OCI-M1 (cell line): ENCODE measurements around the gene CA12.

Experiments used
- DNase-seq: peaks from one replicate; lab custom pipeline; 2025; lab: John Stamatoyannopoulos, UW

Gene CA12

DNA sequence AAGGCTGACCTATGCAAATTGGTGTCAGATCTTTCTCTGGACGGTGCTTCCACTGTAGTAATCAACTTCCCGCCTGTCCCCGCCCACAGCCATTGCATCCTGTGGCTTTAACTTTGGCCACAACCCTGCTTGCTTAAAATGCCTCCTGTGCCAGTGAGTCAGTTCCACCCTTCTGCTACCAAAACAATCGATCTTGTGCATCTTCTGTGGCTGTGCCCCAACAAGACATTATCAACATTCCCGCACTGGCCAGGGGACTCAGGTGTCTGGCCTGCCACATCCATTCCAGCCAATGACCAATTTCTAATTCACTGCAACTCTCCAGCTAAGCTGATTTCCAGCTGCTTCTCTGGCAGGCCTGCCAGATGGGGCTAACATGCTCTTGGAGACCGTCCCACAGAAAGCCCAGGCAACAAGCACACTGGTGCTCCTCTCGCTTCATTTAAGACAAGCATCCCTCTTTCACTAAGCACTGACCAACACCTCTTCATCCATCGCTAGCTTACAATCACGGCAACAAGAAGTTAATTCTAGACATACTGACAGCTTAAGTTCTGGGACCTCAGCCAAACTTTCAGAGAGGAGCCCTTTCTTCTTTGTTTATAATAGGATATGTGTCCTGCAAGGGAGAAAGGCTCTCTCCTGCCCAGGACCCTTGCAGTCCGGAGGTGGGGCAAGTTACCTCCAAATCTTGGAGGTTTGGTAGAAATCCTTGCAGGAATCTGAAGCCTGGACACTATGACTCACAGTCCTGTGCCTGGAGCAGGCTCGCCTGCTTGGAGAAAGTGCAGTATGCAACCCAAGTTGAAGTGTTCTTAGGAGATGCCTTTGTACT lies 6.7 kb downstream of the CA12 start:
- DNase-seq = no peak

DNA sequence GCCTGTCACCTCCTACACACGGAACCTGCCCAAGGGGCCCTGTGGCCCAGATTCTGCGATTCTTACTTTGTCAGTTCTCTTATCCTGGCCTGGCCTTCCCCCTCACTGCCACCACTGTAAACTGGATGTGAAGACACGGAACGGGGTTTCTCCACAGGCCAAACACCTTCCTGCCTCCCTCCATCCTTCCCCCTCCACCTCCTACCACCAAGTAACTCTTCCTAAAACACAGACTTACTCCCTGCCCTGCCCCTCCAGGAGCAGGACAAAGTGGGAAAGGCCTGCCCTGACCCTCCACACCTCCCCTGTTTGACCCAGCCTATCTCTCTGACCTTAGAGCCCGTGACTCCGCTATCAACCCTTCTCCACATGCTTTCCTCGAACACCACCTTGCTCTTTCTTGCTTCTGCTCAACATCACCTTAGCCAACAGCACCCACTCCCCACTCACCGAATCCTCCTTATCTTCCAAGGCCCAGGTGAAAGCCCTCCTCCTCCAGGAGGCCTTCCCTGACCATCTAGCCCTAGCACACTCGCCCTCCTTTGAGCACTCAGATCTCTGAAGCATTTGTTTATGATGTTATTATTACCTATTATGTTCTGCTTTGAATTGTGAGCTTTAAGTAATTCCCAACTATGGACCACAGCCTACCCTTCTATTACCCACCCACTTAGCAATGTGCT lies 7.6 kb downstream of the CA12 start:
- no peak for DNase-seq

DNA sequence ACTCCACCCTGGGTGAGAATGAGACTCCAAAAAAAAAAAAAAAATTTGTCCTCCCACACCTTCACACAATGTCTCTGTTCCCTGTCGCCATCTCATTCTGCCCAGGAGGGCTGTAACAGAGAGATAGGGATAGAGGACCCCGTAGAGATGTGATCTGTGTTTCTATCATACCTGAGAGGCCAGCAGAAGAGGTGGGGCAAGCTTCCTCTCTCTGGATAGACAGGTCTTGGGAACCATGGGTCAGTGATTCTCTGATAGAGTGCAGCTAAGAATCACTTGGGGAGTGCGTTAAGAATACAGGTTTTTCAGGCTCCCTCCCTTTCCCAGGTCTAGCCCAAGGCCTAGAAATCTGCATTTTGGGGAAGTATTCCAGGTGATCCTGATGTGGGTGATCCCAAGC lies 8.3 kb downstream of the CA12 start:
- no peak for DNase-seq

DNA sequence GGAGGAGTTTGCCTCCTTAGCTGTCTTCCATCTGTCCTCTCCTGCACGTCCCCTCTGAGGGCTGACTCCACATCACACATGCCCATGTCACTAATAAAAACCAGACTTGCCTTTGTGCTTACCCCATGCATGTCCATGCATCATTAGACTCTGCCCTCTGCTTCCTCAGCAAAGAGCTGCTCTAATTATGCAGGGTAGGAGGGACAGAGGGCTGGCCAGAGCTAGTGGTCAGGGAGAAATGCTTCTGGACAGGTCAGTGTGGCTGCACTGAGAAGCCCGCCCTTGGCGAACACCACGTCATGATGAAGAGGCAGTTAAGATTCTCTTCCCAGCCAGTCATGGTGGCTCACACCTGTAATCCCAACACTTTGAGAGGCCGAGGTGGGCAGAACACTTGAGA lies 8.9 kb downstream of the CA12 start:
- DNase-seq = no peak

DNA sequence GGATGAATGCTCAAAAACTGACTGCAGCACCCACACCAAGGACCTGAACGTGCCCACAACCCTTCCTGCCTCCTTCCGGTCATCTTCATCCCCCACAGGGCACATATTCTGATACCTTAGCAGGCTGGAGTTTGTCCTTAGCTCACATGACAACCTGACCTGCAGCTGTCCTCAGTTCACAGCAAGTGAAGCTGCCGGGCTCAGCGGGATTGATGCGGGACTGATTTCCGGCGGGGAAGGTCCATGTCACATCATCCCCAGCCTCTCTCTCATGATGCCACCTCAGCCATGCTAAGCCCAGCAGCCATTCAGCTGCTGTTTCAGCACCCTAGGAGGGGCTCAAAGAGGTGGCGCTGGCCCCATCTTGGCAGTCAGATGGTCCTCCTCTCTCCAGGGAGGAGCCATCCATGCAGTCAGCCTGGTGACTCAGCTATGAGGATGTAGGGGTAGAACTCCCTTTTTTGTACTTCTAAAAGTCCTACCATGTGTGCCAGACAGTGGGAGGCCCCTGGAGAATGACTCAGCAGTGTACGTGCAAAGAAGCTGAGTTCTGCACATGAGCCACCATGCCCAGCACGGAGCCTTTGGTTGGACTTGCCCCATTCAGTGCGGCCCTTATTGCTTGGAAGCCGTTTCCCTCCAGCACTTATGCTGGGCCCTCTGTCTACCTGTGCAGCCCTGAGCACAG lies 9.5 kb downstream of the CA12 start:
- peak; percentile 39 for DNase-seq

DNA sequence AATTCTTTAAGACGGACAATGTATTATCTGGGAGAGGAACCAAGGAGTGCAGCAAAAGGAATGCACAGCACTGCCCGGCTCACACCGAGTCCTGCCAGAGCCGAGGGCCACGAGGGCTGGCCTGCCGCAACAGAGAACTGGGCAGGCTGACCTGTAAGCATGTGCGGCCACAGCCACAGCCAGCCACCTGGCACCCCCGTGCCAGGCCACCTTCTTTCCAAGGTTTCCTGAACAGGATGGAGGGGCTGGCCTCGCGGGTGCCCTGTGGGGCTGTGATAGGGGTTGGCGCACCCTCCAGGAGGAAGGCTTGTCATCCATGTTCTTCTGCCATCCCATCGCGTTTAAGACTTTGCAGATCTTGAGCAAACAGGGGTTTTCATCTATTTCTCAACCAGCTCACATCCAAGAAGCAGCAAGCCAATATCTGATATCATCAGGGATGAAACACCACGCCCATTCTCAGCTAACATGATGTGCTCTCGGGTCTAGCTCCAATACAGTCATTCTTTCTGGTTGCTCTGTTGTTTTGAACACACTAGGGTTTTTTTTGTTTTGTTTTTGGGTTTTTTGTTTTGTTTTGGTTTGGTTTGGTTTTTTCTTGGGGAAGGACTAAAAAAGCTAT lies 10.2 kb downstream of the CA12 start:
- no peak for DNase-seq

DNA sequence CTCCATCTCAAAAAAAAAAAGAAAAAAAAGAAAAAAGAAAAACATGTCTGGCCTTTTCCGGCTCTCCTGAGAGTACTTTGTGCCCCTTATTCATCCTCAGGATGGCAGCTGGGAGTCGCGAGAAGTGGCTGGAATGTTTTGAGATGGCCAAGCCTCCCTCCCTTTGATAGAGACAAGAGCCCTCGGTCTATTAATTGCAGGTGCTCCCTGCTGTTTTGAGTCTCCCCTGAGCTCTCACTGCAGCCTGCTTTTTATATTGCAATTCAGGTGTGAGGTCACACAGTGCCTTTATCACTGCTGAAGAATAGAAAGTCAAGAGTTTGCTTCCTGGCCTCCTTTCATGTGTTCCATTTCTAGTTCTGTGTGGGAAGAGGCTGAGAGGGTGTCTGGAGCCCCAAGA lies 10.9 kb downstream of the CA12 start:
- no peak for DNase-seq

DNA sequence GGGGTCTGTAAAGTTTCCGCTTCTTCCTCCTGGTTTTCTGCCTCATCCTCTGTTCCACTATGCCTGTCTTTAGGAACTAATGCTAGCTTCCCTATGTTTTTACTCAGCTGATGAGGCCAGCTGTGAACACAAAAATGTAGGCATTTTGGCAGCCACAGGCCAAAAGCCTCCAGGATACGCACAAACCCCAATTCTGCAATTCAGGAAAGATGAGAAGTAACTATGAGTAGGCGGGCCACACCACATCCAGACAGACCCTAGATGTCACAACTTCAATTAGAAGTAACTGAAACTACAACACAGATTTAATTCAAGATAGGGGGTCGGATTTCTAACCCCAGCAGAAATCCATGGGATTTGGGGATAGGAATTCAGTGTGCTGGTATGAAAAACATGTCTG lies 11.9 kb downstream of the CA12 start:
- DNase-seq = no peak

DNA sequence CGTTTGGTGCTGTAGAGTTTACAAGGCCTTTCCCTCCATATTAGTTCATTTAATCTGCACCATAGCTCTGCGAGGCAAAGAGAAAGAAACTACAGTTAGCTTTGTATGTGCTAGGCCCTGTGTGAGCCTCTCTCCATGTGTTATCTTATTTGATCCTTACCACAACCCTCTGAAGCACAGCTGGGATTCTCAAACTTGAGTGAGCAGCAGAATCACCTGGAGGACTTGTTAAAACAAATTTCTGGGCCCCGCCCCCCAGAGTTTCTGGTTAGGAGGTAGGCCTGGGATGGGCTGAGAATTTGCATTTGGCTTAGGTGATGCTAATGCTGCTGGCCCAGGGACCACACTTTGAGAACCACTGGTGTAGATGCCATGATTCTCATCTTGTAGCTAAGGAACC lies 12.3 kb downstream of the CA12 start:
- DNase-seq = no peak

DNA sequence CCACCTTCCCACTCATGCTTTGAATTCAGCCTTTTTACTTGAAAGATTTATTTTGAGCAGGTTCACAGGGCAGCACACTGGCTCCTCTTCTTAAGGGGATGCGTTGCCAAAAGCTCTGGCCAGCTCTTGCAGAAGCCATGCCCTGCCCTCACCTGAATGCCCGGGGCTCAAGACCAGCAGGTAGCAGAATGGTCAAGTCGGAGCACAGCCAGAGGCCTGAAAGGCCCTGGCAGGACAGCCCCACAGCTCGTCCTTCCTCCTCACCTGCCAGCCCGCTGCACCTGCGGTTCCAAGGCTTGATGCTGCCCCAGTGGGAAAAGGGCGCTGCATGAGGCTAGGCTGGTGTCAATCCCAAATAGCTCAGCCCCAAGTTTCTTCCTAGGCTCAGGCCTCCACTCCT lies 13.1 kb downstream of the CA12 start:
- DNase-seq = no peak

DNA sequence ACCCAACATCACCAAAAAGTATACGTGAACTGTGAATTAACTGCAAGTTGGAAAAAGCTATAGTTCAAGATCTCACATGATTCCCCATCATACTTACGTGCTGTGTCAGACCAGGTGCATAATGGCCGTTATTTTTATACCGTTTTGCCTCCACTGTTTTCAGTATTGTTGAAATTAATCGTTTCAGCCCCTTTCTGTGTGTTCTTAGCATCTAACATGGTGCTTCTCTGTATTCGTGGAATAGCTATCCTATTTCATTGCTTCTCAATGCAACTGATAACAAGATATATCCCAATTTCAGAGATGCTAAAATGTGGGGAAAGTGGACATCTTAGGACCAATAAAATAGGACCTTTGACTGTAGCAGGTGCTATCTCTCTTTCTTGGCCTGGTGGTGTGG lies 13.7 kb downstream of the CA12 start:
- DNase-seq = no peak

DNA sequence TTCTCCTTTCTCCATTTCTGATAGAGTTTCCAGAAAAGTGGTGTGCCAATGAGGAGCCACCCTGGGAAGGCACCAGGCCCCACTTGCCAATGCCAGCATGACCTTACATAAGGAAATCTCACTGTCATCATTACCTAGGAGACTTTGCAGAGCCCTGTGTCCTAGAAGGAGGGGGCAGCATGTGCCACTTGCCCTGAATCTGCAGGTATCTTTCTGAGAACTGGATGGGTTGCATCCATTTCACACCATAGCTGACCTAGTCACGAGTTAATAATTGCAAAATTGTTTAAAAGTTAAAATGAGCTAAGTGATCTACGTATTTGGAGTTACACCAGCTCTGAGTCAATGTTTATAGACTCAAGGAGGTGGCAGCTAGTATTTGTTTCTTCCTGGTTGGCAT lies 14.3 kb downstream of the CA12 start:
- DNase-seq = no peak

DNA sequence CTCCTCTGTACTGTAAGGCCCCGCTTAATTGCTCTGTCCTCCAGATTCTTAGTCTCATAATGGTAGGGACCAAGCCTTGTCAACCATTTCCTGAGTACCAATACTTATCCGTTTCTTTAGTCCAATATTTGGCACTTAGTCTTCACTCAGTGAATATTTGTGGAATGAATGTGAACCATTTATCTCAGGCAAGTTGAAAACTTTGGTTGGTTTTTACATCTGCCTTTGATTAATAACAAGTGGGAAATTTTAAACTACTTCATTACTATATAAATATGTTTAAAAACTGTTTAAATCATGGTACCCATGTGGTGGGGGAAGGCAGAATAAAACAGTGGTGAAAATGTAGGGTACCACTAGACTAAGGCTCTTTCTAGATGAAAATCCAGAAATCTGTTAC lies 15.2 kb downstream of the CA12 start:
- no peak for DNase-seq

DNA sequence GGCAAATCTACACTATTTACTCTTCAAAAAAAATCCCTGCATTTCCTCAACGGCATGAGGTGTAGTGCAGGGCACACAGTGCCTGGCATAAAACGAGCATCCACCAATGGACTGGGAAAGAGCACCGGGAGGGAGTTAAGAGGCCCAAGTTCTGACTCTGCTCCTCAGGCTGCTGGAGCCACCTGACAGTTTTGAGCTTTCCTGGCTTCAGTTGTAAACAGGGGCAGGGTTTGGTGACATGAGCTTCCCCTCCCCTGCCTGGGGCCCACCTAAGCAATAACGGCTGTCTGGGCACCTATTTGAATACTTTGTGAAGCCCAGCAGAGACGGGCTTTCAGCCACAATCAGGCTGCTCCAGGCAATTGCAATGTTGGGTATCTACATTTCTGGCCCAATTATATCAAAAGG lies 16.4 kb downstream of the CA12 start:
- no peak for DNase-seq

DNA sequence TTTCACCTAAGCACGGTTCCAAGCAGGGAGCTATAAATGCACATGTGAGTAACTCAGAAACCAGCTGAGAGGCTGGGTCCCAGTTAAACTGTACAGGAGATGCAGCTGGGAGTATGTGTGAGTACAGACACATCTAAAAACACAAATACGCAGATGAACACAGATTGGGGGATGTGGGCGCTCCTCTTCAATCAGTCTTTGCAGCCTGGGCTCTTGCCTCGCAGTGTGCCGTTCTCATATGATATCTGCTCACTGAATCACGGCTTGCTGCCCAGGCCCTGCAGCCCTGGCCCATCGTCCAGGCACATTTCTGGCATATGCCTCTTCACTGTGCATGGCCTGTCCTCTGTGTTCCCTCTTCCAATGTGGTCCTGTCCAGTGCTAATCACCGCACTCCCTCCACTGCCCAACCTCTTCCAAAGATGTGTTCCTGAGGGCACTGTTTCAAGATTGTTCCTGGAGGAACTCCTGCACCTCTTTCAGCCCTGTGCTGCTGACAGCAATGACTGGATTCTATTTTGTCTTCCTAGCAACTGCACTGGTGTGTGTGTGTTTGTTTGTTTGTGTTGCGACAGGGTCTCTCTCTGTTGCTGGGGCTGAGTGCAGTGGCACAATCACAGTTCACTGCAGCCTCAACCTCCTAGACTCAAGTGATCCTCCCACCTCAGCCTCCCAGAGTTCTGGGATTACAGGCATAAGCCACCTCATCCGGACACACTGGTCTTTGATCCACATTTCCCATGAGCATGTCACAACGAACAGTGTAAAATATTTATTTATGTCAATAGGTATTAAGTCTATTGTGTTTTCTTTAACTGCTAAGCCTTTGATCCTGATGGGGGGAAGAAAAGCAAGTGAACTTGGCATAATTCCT lies 17.0 kb downstream of the CA12 start:
- no peak for DNase-seq

DNA sequence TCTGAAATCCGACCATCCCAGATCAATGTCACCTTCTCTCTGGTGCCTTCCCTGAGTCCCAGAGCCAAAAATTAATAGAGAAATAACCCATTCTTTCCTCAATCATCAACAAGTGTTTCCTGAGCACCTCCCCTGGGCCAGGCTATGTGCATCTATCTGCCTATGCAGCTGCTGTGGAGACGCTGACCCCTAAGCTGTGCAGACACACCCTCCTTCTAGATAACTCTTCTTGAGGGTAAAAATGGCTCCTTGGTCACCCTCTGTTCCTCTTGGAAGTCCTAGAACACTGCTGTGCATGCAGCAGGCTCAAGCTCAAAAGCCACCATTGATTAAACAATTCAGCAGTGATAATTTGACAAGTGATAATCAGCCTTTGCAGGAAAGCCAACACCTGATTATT lies 18.4 kb downstream of the CA12 start:
- DNase-seq = no peak

DNA sequence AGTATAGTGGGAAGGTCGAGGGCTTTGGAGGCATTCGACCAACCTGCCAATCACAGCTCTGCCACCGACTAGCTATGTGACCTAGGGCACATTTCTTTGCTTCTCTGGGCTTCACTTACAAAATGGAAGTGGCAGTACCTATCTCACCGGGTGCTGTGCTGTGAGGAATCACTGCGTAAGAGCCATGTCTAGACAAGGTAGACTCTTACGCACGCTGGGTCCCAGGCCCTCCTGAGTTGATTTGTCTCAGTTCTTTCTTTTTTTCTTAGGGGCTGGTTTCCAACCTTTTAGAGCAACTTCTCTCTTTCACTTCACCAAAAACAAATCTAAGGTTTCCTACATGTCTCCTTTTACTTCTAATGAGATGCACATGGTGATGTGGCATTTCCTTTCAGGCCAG lies 18.8 kb downstream of the CA12 start:
- no peak for DNase-seq

DNA sequence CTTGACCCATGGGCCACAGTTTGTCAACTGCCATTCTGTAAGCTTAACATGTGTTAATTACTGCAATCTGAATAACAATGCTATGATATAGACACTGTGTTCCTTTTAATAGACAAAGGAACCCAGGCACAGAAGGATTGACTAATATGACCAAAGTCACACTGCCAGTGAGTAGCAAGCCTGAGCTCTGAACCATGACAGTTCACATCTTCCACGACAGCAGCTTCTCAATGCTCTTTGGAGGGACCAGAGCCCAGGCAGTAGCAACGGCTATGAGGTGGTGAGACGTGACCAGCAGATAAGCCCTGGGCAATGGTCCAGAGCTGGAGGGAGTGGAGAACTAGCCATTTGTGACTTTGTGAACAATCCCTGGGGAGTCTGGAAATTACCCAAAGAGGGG lies 19.4 kb downstream of the CA12 start:
- peak; percentile 56 for DNase-seq

DNA sequence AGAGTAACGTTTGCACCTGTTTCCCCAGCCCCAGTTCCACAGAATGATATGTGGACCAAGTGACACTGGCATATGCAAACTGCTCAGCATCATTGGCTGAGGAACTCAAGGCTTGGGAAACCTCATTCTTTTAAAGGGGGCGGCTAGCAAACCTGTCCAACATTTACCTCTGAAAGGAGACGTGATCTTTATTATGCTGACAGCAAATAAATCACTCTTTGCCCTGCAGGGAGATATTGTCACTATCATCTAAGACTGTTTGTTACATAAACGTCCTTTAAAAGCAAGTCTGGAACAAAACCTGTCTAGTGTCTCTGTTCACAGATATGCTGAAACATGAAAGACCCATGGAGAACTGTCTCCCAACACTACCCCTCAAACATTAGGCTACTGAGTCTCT lies 21.5 kb downstream of the CA12 start:
- DNase-seq = no peak

DNA sequence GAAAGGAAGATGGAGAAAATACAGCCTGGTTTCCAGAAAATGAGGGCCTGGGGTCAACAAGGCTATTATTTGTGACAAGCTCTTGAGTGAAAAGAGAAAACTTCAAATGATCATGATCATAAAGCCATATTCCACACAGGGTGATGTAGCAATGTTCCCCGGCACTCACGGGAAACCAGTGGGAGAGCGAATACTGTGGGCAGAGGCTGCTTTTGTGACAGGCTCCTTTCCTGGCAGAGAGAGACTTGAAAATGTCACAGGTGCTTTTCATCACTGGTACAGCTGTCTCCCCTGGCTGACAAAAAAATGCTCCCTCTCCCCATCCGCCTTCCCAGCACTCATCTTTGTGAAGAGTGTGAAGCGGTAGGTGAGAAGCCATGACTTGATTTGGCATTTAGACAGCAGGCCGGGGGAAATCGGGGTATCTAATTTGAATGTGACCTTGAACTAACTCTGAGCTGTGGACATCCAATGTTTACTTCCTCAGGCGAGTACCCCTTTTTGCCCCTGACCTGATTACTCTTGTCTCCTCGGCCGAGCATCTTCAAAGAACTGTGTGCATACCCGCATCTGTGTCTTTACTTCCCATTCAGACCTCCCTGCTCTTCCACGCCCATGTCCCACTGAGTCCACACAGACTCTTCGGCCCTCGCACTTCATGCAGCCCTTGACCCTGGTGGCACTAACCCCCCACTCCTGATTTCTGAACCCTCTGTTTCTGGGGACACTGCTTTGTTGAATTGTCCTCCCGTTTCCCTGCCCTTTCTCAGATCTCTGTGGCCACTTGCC lies 23.2 kb downstream of the CA12 start:
- DNase-seq = no peak

DNA sequence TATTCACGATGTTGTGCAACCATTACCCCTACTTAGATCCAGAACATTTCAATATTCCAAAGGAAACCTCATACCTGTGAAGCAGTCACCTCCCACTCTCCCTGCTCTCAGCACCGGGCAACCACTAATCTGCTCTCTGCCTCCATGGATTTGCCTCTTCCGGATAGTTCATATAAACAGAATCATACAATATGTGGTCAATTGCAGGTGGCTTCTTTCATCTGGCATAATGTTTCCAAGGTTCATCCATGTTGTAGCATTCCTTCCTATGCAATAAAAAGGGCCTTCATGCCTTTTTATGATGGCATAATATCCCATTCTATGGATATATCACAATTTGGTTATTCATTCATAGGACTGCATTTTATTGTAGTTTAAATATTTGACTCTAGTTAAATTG lies 23.9 kb downstream of the CA12 start:
- no peak for DNase-seq
